ENCODE measurements around the gene FKBP14.
"Not testable (repeated sequence)": the region's sequence is repeated elsewhere in the genome, so short reads cannot be mapped to it uniquely, and the experiment has no call there.

The FKBP14 gene

DNA sequence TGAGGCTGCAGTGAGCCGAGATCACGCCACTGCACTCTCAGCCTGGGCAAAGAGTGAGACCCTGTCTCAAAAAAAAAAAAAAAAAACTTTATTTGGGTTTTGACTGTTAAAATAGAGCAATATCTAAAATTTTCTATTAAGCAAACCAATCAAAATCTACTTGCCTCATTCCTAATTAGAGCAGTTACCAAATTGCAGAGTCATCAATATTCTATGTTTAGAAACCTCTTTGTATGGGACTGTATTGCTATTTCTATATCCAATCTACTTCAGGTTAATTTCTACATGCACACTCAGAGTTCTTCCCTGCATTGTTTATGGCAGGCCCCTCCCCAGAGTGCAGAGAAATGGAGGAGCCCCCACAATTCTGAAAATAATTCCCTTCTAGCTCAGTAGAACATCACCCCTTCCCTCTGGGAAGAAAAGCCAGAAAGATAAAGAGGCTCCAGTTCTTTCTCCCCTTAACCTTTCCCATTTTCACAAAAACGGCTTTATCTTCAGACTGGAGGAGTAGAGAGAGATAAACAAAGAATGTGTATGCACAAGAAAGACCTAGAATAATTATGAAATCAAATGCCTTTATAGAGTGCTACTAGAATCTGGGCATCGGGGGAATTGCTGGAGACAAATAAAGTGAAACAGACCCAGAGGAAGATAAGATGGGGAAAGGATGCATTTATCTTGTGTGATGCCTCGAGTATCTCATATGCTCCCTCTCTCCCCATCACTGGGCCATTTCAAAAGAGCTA lies 54.8 kb downstream of the FKBP14 start:
- FAIRE-seq (no peak), DNase-seq (ENCODE audit: insufficient read length, low spot score) (no peak)
- no peak for TF ChIP-seq POLR2A (IDR thresholded peaks at IDR 0.05; ENCODE audit: low read depth, low read length)

DNA sequence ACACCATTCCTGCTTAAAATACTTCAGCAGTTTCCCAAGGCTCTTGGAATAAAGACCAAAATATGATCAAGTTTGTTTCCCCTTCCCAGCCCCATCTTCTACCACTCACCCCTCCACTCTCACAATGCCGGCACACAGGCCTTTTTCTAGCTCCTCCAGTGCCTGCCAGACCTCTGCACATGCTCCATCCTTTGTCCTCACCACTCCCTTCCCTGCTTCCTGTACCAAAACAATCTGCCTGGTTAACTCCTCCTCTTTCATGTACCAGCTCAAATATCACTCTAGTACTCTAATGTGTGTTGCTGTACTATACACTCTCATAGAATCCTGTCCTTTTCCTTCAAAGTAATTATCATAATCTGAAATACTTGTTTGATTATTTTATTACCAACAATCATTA lies 56.3 kb downstream of the FKBP14 start:
- DNase-seq (ENCODE audit: insufficient read length, low spot score) = no peak
- TF ChIP-seq POLR2A (IDR thresholded peaks at IDR 0.05; ENCODE audit: low read depth, low read length) = no peak
- no peak for FAIRE-seq

- DNase-seq (ENCODE audit: insufficient read length, low spot score) (no peak), FAIRE-seq (no peak)
- TF ChIP-seq POLR2A (IDR thresholded peaks at IDR 0.05; ENCODE audit: low read depth, low read length) = no peak
Measured at GRCh38 chr7:29969738-29970137, 56.8 kb downstream of the FKBP14 start.

- FAIRE-seq (peak; percentile 70), DNase-seq (ENCODE audit: insufficient read length, low spot score) (peak; percentile 66)
- no peak for TF ChIP-seq POLR2A (IDR thresholded peaks at IDR 0.05; ENCODE audit: low read depth, low read length)
Measured at GRCh38 chr7:29968683-29969395, 57.7 kb downstream of the FKBP14 start.

- FAIRE-seq (no peak), DNase-seq (ENCODE audit: insufficient read length, low spot score) (no peak)
Measured at GRCh38 chr7:29965030-29965429, 61.5 kb downstream of the FKBP14 start.

DNA sequence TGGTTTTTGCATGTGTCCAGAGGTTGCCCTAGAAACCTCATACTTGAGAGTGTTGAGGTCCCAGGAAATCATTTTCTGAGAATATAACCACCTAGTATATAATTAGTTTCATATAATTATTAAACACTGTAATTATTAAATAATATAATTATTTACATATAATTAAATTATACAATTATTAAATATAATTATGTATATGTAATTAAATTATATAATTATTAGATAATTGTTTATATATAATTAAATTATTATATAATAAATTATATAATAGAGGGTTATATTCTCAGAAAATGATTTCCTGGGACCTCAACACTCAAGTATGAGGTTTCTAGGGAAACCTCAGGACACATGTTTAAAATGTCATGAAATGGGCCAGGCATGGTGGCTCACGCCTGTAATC lies 64.5 kb downstream of the FKBP14 start:
- no peak for FAIRE-seq
- DNase-seq (ENCODE audit: insufficient read length, low spot score) = no peak
- no peak for TF ChIP-seq POLR2A (IDR thresholded peaks at IDR 0.05; ENCODE audit: low read depth, low read length)

More at GRCh38 chr7:29965030-29965429, 61.5 kb downstream of the FKBP14 start:
- TF ChIP-seq POLR2A (IDR thresholded peaks at IDR 0.05; ENCODE audit: low read depth, low read length) = no peak

DNA sequence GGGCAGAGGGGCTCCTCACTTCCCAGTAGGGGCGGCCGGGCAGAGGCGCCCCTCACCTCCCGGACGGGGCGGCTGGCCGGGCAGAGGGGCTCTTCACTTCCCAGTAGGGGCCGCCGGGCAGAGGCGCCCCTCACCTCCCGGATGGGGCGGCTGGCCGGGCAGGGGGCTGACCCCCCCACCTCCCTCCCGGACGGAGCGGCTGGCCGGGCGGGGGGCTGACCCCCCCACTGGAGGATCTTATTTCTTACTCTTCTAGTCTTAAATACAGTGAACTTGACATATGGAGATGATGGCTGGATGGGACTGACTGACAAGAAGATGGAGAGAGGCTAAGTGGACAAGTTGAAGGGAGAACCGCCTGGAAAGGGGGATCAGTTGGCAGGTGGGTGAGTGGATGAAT lies 64.9 kb downstream of the FKBP14 start:
- not testable (repeated sequence) for DNase-seq (ENCODE audit: insufficient read length, low spot score); FAIRE-seq

Measured in H54 (cell line).